ENCODE results near the gene PIGP.

- no peak for TF ChIP-seq EZH2 (IDR thresholded peaks at IDR 0.05; ENCODE audit: borderline replicate concordance, low read length)
- TF ChIP-seq, protein P1, sequence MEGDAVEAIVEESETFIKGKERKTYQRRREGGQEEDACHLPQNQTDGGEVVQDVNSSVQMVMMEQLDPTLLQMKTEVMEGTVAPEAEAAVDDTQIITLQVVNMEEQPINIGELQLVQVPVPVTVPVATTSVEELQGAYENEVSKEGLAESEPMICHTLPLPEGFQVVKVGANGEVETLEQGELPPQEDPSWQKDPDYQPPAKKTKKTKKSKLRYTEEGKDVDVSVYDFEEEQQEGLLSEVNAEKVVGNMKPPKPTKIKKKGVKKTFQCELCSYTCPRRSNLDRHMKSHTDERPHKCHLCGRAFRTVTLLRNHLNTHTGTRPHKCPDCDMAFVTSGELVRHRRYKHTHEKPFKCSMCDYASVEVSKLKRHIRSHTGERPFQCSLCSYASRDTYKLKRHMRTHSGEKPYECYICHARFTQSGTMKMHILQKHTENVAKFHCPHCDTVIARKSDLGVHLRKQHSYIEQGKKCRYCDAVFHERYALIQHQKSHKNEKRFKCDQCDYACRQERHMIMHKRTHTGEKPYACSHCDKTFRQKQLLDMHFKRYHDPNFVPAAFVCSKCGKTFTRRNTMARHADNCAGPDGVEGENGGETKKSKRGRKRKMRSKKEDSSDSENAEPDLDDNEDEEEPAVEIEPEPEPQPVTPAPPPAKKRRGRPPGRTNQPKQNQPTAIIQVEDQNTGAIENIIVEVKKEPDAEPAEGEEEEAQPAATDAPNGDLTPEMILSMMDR (IDR thresholded peaks at IDR 0.05; ENCODE audit: low read length) = no peak
These were observed 28.5 kb upstream of the PIGP start for GRCh38 chr21:37101384-37101783.
